ENCODE measurements around the gene PRPF38B.

Gene PRPF38B

GRCh38 chr1:108718927-108719655, 27.0 kb downstream of the PRPF38B start:
- no peak overlapping the region for H3K4me3 ChIP-seq (ENCODE audit: low read length)
- no peak for TF ChIP-seq ZNF274 (IDR thresholded peaks at IDR 0.05; ENCODE audit: low read depth, low read length)

DNA sequence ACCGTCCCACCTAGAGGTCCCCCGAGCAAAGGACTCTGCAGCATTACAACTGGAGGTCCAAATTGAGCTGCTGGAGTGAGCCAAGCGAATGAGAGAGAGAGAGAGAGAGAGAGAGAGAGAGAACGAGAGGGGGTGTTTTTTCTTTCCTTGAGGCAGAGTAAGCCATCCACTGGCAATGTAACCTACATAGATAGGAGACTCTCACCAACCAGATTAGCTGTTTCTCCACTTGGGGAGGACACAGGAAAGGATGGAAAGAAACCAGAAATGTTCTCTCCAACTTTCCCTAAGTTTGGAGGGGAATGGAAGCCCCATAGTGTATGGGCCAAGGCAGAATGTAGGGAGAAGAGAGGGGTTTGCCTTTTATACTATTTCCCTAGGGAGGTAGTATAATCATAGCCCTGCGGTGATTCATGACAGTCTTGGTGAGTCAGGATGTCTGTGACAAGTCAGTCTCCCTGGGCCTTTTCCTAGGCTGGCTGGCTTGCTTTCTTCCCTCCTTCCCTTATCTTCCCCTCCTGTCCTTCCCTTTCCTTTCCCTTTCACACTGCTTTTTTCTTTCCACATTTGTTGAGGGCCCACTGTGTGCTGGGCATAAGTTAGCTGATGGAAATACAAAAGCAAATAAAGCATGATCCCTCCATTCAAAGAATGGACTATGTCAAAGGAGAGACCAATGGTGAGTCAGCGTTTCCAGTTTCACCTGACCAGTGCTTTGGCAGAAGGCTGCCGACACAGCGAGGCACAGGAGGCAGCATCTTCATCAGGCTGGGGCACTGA, 27.7 kb downstream of the PRPF38B start:
- H3K4me3 ChIP-seq (ENCODE audit: low read length), result no peak overlapping the region
- no peak for TF ChIP-seq ZNF274 (IDR thresholded peaks at IDR 0.05; ENCODE audit: low read depth, low read length)

GRCh38 chr1:108722292-108722691, 30.2 kb downstream of the PRPF38B start:
- no peak overlapping the region for H3K4me3 ChIP-seq (ENCODE audit: low read length)
- TF ChIP-seq ZNF274 (IDR thresholded peaks at IDR 0.05; ENCODE audit: low read depth, low read length), result no peak

GRCh38 chr1:108725906-108726305, 33.8 kb downstream of the PRPF38B start:
- H3K4me3 ChIP-seq (ENCODE audit: low read length), result no peak overlapping the region
- TF ChIP-seq ZNF274 (IDR thresholded peaks at IDR 0.05; ENCODE audit: low read depth, low read length), result no peak

GRCh38 chr1:108728327-108728923, 36.3 kb downstream of the PRPF38B start:
- no peak for TF ChIP-seq ZNF274 (IDR thresholded peaks at IDR 0.05; ENCODE audit: low read depth, low read length)
- no peak overlapping the region for H3K4me3 ChIP-seq (ENCODE audit: low read length)

DNA sequence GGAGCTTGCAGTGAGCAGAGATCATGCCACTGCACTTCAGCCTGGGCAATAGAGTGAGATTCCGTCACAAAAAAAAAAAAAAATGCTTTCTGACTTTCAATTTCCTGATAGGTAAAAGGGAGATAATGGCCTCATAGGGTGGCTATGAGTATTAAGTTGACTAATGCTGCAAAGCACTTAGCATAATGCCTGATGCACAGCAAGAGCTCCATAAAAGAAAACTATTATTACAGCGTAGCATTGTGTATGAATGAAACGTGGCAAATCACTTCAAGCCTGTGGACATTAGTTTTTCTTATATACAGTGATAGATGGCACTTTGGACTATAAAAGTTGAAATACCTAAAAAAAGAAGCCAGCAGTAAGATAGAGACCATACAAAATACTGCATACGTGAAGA, 37.4 kb downstream of the PRPF38B start:
- H3K4me3 ChIP-seq (ENCODE audit: low read length), result no peak overlapping the region
- TF ChIP-seq ZNF274 (IDR thresholded peaks at IDR 0.05; ENCODE audit: low read depth, low read length), result no peak

DNA sequence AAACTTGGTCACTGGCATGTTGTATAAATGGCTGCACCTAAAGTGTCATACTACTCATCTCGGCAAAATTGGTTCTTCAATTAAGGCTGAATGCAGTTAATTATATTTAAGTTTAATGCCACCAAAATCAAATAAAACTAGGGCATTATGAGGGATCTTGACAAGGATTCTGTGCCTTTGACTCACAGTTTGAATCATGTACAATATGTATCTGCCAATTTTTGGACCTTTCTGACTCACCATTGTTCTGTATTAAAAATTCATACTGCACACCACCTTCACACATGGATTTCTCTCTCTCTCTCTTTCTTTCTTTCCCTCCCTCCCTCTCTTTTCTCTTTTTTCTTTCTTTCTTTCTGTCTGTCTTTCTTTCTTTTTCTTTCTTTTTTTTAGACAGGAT, 40.3 kb downstream of the PRPF38B start:
- no peak overlapping the region for H3K4me3 ChIP-seq (ENCODE audit: low read length)
- TF ChIP-seq ZNF274 (IDR thresholded peaks at IDR 0.05; ENCODE audit: low read depth, low read length), result no peak

GRCh38 chr1:108734171-108734865, 42.2 kb downstream of the PRPF38B start:
- no peak overlapping the region for H3K4me3 ChIP-seq (ENCODE audit: low read length)
- TF ChIP-seq ZNF274 (IDR thresholded peaks at IDR 0.05; ENCODE audit: low read depth, low read length), result no peak

GRCh38 chr1:108742253-108742652, 50.1 kb downstream of the PRPF38B start:
- H3K4me3 ChIP-seq (ENCODE audit: low read length), result no peak overlapping the region
- TF ChIP-seq ZNF274 (IDR thresholded peaks at IDR 0.05; ENCODE audit: low read depth, low read length), result no peak

GRCh38 chr1:108745980-108746381, 53.9 kb downstream of the PRPF38B start:
- TF ChIP-seq ZNF274 (IDR thresholded peaks at IDR 0.05; ENCODE audit: low read depth, low read length), result no peak
- H3K4me3 ChIP-seq (ENCODE audit: low read length), result no peak overlapping the region

- TF ChIP-seq ZNF274 (IDR thresholded peaks at IDR 0.05; ENCODE audit: low read depth, low read length), result no peak
- peak within 1 kb of the TSS; percentile 99 for H3K4me3 ChIP-seq (ENCODE audit: low read length)
Observed at GRCh38 chr1:108746382-108747170, 54.5 kb downstream of the PRPF38B start, which contains the start of gene STXBP3. TSS of gene STXBP3 (plus strand) at chr1:108746674. CDS start at chr1:108746738, 64 bp downstream.

GRCh38 chr1:108747171-108747850, 55.2 kb downstream of the PRPF38B start:
- peak overlapping the region; percentile 99 for H3K4me3 ChIP-seq (ENCODE audit: low read length)
- TF ChIP-seq ZNF274 (IDR thresholded peaks at IDR 0.05; ENCODE audit: low read depth, low read length), result no peak

GRCh38 chr1:108747898-108748297, 55.8 kb downstream of the PRPF38B start:
- TF ChIP-seq ZNF274 (IDR thresholded peaks at IDR 0.05; ENCODE audit: low read depth, low read length), result no peak
- no peak overlapping the region; the same call in 1 of the 2 replicates for H3K4me3 ChIP-seq (ENCODE audit: low read length)
